Activated T-cell treated with anti-CD3 and anti-CD28 coated beads for 48 hours (primary cell): Measurements from ENCODE around the gene SLC25A23.
A peak's percentile ranks its signal among the peaks of the same experiment; 100 is the strongest.
"Not testable (repeated sequence)": the region's sequence is repeated elsewhere in the genome, so short reads cannot be mapped to it uniquely, and the experiment has no call there.

ENCODE experiments used
- DNase-seq: peaks from one replicate; pipeline ENCODE4 v3.0.0-alpha.2; 2020; ENCODE audit warnings: low read depth

SLC25A23 gene

GRCh38 chr19:6459262-6460098, at the start of gene SLC25A23:
SLC25A23 (minus strand) TSS chr19:6459792; CDS start chr19:6459628, 164 bp downstream.
- peak; percentile 58 for DNase-seq

DNA sequence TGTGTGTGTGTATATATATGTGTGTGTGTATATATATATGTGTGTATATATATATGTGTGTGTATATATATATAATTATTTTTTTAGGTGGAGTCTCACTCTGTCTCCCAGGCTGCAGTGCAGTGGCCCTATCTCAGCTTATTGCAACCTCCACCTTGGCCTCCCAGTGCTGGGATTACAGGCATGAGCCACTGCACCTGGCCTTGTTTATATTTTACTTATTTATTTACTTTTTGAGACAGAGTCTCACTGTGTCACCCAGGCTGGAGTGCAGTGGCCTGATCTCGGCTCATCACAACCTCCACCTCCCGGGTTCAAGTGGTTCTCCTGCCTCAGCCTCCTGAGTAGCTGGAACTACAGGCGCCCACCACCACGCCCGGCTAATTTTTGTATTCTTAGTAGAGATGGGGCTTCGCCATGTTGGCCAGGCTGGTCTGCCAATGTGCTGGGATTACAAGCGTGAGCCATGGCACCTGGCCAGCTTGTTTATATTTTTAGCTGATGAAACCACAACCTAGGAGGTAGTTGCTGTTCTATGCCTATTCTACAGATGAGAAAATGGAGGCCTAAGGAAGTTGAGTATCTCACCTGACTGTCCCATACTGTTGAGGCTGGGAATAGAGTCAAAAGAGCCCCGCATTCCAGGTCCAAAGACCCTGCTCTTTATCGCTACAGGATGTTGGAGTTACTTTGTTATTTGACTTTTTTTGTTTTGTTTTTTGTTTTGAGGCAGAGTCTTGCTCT, 48.6 kb upstream of the SLC25A23 start:
- DNase-seq, result not testable (repeated sequence)

DNA sequence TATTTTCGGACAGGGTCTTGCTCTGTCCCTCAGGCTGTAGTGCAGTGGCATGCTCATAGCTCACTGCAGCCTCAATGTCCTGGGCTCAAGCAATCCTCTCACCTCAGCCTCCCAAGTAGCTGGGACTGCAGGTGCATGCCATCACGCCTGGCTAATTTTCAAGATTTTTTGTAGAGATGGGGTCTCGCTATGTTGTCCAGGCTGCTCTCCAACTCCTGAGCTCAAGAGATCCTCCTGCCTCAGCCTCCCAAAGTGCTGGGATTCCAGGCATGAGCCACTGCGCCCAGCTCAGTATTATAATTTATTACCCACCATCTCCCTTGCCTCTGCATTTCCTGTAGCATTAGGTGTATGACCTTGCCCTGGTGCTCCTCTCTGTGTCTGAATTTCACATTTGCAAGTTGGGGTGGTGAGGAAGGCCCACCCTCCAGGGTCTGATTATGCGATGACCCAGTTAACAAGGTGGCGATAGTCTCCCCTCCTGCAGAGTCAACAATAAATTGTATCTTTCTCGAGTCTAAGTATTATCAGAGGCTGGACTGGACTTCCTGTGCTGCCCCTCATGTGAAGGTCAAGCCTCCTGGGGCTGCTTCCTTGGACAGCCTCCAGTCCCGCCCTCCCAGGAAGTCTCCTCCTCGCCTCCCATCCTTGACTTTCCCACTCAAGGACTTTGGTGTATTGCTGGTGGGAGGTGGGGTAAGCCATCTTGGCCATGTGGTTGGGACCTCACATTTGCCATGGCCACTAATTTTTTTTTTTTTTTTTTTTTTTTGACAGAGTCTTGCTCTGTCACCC, 44.0 kb upstream of the SLC25A23 start:
- DNase-seq, result no peak

DNA sequence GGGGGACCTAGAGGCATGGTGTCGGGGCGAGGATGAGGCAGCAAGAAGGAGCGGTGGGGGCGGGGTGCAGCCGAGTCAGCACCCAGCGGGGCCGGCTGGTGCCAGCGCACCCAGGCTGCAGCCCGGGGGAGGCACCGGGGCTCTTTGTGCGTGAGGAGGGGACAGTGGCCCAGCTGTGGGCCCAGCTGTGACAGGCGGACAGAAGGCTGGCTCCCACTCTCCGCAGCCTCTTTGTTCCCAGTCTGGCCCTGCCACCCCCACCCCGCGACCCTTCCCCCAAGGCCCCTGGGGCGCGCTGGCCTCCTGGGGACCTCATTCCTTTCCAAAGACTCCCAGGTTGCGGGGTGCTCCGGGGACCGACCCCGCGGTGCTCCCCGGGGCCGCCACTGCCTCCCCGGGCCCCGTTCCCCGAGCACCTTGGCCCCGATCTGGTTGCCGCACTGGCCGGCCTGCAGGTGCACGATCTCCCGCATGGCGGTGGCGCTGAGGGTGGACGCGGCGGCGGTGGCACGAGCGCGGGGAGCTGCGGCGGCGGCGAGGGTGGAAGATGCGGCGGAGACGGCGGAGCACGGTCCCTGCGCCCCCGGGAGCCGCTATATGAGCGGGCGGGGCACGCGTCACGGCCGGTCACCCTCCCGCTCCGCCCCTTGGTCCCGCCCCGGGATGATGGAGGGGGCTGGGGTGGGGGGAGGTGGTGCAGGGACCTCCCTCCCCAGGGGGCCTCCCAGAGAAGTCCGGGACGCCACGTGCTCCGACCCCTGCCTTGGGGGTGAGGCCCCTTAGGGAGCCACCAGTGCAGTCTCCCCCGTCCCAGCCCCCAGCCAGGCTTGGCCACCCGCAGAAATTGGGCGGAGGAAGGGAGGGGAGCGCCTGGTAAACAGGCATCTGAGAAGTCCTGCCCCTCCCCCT, 42.4 kb upstream of the SLC25A23 start, which contains the start of gene TUBB4A:
TUBB4A (minus strand) TSS at position 570 of the 909 bp plus-strand sequence; CDS start at position 473, 97 bp downstream.
- peak; percentile 47 for DNase-seq

GRCh38 chr19:6500837-6501739, 41.5 kb upstream of the SLC25A23 start:
- DNase-seq, result no peak

DNA sequence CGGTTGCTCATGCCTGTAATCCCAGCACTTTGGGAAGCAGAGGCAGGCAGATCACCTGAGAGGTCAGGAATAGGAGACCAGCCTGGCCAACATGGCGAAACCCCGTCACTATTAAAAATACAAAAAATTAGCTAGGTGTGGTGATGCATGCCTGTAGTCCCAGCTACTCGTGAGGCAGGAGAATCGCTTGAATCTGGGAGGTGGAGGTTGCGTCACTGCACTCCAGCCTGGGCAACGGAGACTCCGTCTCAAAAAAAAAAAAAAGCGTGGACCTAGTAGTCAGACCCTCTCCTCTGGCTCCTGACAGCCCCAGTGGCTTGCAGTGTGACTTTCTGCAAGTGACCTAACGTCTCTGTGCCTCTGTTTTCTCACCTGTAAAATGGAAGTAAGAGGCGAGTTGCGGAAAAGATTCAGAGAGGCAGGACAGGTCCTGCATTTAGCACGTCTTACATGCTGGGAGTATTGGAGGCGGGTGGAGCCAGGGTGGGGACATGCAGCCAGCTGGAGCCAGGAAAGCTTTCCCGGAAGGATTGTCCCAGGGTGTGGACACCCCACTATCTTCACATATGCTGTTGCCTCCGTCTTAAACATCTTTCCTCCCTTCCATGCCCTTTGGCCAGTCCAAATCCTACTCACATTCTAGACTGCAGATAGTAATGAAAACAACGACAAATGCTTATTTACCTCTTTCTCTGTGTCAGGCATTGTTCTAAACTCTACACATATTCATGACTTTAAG, 39.6 kb upstream of the SLC25A23 start:
- no peak for DNase-seq

DNA sequence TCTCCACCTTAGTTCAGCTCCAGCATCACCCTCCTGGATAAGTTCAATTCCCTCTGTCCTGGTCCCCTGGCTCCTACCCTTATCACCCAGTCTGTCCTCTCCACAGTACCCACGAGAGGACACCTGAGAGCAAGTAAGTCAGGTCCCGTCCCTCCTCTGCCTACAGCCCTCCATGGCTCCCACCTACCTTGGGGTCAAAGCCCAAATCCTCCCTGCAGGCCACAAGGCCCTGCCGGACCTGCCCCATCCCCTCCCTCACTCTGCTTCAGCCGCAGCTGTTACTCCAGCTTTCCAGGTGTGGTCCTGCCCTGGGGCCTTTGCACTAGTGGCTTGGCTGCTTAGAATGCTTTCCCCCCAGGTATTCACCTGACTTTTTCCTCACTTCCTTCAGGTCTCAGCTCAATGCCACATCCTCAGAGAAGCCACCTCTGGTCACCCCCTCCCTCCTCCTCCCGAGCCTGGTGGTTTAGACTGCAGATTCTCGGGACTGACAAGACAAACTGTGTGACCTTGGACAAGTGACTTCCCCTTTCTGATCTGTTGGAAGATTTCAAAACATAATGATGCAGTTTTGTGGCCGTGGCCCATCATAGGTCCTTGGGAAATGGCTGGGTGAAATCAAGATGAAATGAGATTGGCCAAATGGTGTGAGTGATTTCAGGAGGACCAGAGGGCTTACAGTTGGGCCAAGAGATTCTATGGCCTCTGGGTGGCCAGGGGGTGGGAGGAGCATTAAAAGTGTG, 38.9 kb upstream of the SLC25A23 start:
- DNase-seq, result no peak

- no peak for DNase-seq
These were observed 36.4 kb upstream of the SLC25A23 start for GRCh38 chr19:6495947-6496346.

GRCh38 chr19:6494438-6495036, 34.9 kb upstream of the SLC25A23 start:
- DNase-seq, result no peak

DNA sequence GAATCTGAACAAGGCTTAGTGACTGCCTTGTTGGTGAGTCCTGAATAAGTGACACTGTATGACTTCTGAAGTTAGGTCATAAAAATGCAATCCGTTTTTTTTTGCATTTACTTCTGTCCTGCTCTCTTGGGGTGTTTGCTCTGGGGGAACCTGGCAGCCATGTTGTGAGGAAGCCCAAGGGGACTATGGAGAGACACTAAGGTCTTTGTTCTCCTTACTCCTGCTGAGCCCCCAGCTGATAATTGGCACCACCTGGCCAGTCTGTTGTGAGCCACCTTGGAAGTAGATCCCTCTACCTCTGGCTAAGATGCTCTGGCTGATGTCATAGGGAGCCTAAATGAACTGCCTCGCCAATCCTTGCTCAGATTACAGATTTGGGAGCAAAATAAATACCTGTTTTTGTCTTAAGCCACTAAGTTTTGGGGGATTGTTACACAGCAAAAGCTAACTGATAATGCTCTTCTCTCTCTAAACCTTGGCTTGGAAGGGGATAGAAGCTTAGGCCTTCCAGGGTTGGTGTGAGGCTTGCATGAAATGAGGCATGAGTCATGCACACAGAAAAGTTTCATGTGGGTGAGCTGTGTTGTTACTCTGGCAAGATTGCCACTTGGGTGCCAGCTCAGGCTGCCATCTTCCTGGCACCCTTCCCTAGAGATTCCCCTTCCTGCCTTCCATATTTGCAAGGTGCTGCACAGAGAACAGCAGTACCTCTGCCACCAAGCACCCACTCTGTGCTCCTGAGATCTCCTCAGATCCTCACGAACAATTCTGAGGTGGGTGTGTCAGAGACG, 32.4 kb upstream of the SLC25A23 start:
- DNase-seq, result no peak

- DNase-seq, result no peak
These were observed 30.5 kb upstream of the SLC25A23 start for GRCh38 chr19:6490134-6490533.

DNA sequence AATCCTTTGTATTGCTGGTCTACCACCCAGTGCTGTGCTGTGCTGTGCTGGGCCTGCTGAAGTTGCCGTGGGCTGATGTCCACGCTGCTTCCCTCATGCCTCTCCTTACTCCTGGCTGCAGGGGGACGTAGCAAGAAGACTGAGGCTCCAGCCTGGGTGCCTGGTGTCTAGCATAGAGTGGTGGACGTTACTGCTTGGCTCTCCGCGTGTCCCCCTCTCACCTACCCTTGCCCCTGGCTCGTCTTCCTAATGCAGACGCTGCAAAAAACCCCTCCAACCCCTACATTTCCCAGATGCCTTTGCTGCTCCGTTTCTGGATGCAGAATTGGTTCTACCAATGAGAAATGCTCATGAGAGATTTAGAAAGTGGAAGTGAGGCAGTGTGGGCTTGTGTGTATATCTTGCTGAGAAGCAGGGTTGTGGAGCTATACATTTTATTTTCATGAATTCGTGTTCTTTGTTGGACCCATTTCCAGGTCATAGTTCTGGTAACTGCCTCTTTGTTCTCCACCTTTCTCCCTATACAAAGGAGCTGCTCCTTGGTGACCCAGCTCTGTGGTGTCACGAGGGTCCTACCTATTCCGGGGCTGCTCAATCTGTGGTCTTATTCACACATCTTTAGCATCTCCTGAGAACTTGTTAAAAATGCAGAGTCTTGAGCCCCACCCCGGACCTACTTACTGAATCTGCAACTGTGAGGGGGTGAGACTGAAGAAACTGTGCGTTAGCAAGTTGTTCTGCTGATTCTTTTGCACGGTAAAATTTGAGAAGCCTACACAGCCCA, 29.9 kb upstream of the SLC25A23 start:
- no peak for DNase-seq

DNA sequence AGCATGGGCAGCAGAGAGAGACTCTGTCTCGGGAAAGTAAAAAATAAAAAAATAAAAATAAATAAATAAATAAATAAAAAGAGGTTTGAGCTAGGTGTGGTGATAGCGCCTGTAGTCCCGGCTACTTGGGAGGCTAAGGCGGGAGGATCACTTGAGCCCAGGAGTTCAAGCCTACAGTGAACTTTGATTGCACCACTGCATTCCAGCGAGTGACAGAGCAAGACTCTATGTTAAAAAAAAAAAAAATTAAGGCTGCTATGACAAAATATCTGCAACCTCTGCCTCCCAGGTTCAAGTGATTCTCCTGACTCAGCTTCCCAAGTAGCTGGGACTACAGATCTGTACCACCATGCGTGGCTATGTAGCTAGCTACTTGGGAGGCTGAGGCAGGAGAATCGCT, 25.2 kb upstream of the SLC25A23 start:
- DNase-seq, result no peak

DNA sequence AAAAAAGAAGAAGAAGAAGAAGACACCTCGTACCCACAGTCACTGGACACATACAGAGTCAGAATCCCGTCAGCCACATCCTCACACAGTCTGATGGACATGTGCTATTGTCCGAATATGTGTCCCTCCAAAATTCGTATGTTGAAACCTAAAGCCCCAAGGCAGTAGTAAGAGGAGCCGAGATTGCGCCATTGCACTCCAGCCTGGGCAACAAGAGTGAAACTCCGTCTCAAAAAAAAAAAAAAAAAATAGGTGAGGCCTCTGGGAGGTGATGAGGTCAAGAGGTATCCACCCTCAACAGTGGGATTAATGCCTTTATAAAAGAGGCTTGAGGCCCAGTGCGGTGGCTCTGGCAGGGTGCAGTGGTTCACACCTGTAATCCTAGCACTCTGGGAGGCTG, 24.6 kb upstream of the SLC25A23 start:
- DNase-seq, result no peak

- DNase-seq, result no peak
These were observed 23.6 kb upstream of the SLC25A23 start for GRCh38 chr19:6483235-6483634.

DNA sequence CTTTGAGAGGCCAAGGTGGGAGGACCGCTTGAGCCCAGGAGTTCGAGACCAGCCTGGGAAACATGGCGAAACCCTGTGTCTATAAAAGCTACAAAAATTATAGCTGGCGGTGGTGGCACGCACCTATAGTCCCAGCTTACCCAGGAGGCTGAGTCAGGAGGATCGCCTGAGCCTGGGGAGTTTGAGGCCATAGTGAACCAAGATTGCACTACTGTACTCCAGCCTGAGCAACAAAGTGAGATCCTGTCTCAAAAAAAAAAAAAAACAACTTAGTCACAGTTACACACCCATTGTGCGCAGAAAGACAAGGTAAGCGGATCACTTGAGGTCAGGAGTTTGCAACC, 22.7 kb upstream of the SLC25A23 start:
- no peak for DNase-seq
